Vagina (tissue), 2 donors: ENCODE measurements around the gene DLG2.

Experiments used
- POLR2A ChIP-seq, 2 donors: fragments of 450-650 bp; IDR thresholded peaks; one replicate each; pipeline ENCODE4 v1.6.1; 2017; ENCODE audit warnings: antibody characterized with exemption in 2 of 2, mild to moderate bottlenecking in 2 of 2, moderate library complexity in 2 of 2
- POLR2AphosphoS5 ChIP-seq, 2 donors: sonication (generic); formaldehyde crosslinking; IDR thresholded peaks; one replicate each; pipeline ENCODE4 v1.9.0; 2017; ENCODE audit warnings: antibody characterized with exemption in 2 of 2, mild to moderate bottlenecking in 2 of 2, low read depth in 1 of 2; ENCODE audit not compliant: insufficient read depth in 1 of 2
- TF ChIP-seq, protein P1 (sequence below), 3 experiments: fragments of 450-650 bp in 2 of 3; fragments of 200-600 bp in 1 of 3; sonication (generic) in 1 of 3; IDR thresholded peaks; one replicate each; pipeline ENCODE4 v1.5.1; 2017 to 2019; ENCODE audit warnings: antibody characterized with exemption in 3 of 3, mild to moderate bottlenecking in 2 of 3, moderate library complexity in 2 of 3

DNA sequence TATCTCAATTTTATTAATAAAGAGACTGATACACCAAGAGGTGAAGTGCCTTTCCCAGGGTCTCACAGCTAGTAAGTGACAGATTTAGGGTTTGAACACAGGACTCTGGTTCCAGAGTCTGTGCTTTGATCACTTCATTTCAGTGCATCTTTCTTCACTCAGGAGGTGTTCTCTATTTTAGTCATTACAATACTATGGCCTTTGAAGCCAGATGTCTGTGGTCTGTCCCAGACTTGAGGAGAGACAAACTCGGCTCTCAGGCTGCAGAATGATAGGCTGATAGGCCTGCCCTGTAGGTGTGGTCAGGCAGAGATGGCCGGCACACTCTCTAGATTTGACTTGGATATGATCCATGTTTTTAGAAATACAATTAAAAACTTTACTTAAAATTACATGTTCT is 1862.5 kb downstream of the DLG2 start:
- TF ChIP-seq, protein P1, sequence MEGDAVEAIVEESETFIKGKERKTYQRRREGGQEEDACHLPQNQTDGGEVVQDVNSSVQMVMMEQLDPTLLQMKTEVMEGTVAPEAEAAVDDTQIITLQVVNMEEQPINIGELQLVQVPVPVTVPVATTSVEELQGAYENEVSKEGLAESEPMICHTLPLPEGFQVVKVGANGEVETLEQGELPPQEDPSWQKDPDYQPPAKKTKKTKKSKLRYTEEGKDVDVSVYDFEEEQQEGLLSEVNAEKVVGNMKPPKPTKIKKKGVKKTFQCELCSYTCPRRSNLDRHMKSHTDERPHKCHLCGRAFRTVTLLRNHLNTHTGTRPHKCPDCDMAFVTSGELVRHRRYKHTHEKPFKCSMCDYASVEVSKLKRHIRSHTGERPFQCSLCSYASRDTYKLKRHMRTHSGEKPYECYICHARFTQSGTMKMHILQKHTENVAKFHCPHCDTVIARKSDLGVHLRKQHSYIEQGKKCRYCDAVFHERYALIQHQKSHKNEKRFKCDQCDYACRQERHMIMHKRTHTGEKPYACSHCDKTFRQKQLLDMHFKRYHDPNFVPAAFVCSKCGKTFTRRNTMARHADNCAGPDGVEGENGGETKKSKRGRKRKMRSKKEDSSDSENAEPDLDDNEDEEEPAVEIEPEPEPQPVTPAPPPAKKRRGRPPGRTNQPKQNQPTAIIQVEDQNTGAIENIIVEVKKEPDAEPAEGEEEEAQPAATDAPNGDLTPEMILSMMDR (IDR thresholded peaks at IDR 0.05) = no peak
- TF ChIP-seq POLR2AphosphoS5 (IDR thresholded peaks at IDR 0.05; ENCODE audit: insufficient read depth in 1 of 2, low read depth in 1 of 2) (no peak), POLR2A (IDR thresholded peaks at IDR 0.05) (no peak)
